IPS-20b (cell line): ENCODE measurements around the gene TMEM52.

Experiments used
- H3K27ac ChIP-seq: one replicate; pipeline ENCODE4 v1.5.1; 2013; ENCODE audit warnings: low read length
- H3K27me3 ChIP-seq: 2 replicates; pipeline ENCODE4 v1.6.1; 2013; ENCODE audit warnings: mild to moderate bottlenecking, low read length, inconsistent platforms; ENCODE audit not compliant: insufficient read depth
- H3K36me3 ChIP-seq: 2 replicates; pipeline ENCODE4 v1.6.1; 2013; ENCODE audit warnings: low read depth, mild to moderate bottlenecking, inconsistent platforms, low read length, moderate library complexity; ENCODE audit not compliant: insufficient read depth
- H3K4me1 ChIP-seq: 2 replicates; pipeline ENCODE4 v1.6.1; 2013; ENCODE audit warnings: mild to moderate bottlenecking, control low read depth, inconsistent platforms, low read length, moderate library complexity; ENCODE audit not compliant: insufficient read depth
- H3K4me3 ChIP-seq: 2 replicates; pipeline ENCODE4 v1.5.1; 2013; ENCODE audit warnings: mild to moderate bottlenecking, low read length, inconsistent platforms
- H3K9ac ChIP-seq: 2 replicates; pipeline ENCODE4 v1.6.1; 2013; ENCODE audit warnings: low read depth, mild to moderate bottlenecking, inconsistent platforms, low read length, moderate library complexity
- H3K9me3 ChIP-seq: 2 replicates; pipeline ENCODE4 v1.6.1; 2013; ENCODE audit warnings: mild to moderate bottlenecking, low read depth, low read length, inconsistent platforms; ENCODE audit not compliant: insufficient read depth

The TMEM52 gene

DNA sequence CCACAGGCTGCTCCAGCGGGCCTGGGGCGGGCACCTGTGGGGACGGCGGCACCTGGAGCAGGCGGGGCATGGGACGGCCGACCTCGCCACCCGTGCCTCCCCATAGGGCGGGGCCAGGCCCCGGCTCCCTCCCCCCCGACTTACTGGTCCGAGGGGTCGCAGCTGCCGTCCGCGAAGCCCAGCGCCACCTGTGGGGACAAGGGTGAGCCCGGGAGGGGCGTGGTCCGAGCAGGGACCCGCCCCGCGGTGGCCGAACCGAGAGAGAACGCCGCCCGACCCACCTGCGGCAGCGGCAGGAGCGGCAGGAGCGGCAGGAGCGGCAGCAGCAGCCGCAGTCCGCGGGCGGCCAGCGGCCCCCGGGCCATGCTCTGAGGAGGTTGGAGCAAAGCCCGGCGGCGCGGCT is at the start of gene TMEM52:
TSS of gene TMEM52 (minus strand) at position 379 of the 403 bp plus-strand sequence. CDS start at position 365, 14 bp downstream.
- Histone ChIP-seq H3K27ac (no peak within 1 kb of the TSS), H3K36me3 (no peaks in the 10 kb centered on the region), H3K9me3 (no peaks in the 10 kb centered on the region), H3K9ac (peak within 1 kb of the TSS; percentile 74), H3K4me1 (peaks cover 3% of the 10 kb centered on the region; the same call in 1 of the 2 replicates), H3K4me3 (peak within 1 kb of the TSS; percentile 73), H3K27me3 (peaks cover 10% of the 10 kb centered on the region)

DNA sequence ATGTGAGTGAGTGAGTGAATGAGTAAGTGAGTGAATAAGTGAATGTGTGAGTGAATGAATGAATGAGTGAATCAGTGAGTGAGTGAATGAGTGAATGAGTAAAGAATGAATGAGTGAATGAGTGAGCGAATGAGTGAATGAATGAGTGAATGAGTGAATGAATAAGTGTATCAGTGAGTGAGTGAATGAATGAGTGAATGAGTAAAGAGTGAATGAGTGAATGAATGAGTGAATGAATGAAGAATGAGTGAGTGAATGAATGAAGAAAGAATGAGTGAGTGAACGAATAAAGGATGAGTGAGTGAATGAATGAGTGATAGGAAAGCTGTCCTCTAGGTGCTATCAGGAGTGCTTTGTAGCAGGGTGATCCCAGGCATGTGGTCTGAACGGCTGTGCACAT is 48.8 kb upstream of the TMEM52 start:
- Histone ChIP-seq H3K9ac (no peak overlapping the region), H3K4me3 (no peak overlapping the region), H3K27ac (no peak overlapping the region), H3K36me3 (no peaks in the 10 kb centered on the region), H3K9me3 (no peaks in the 10 kb centered on the region), H3K27me3 (no peaks in the 10 kb centered on the region), H3K4me1 (no peaks in the 10 kb centered on the region)

GRCh38 chr1:1967151-1967550 is 48.1 kb upstream of the TMEM52 start:
- H3K27me3 ChIP-seq: no peaks in the 10 kb centered on the region
- H3K4me3 ChIP-seq: no peak overlapping the region
- H3K9me3 ChIP-seq: no peaks in the 10 kb centered on the region
- H3K36me3 ChIP-seq: no peaks in the 10 kb centered on the region
- no peaks in the 10 kb centered on the region for H3K4me1 ChIP-seq
- no peak overlapping the region for H3K9ac ChIP-seq
- H3K27ac ChIP-seq: no peak overlapping the region

DNA sequence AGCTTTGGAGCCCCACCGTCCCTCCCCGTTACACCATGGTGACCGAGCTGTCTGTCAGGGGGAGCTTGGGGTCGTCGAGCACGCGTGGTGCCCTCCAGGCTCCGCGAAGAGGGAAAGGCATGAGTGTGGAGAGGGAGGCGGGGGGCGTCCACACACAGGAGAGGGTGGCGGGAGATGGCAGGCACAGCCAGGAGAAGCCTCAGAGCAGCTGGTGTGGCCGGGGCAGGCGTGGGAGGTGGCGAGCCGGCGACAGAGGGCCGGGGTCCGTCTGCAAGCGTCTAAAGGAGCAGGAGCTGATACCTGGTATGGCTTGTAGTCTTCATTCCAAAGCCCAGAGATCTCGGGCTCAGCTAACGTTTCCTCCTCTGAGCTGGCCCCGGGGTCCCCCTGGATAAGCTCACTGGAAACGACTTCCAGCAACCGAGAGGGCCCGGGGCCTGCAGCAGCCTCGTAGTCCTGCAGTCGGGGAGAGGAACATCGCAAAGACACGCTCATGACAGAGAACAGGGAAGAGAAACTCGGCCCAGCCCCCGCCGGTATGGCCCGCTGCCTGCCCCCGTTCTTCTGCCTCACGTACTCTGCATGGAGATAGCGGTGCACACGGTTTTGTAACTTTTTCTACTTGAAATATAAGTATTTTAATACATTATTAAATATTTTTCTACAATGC is 47.1 kb upstream of the TMEM52 start:
- Histone ChIP-seq H3K27me3 (peaks cover 5% of the 10 kb centered on the region), H3K4me1 (peaks cover 4% of the 10 kb centered on the region; the same call in 1 of the 2 replicates), H3K9ac (no peak overlapping the region), H3K4me3 (no peak overlapping the region), H3K27ac (no peak overlapping the region), H3K9me3 (no peaks in the 10 kb centered on the region), H3K36me3 (no peaks in the 10 kb centered on the region)

DNA sequence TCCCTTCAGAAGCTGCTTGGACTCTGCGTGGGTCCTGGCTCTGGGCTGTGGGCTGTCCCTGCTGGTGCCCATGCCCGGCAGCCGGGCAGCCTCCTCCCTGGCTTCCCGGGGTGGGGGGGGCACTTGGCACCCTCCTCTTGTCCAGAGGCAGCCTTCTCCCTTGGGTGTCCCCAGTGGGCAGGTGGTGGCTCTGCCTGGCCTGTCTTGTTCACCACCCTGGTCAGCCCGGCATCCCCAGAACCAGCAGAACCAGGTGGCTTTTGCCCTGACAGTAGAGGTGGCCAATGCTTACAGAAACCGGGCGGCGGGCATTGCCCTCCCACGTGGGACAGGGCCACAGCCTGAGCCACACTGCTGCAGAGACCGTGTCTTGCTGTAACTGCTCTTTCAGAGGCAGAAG is 46.5 kb upstream of the TMEM52 start:
- Histone ChIP-seq H3K4me1 (peaks cover 9% of the 10 kb centered on the region; the same call in 1 of the 2 replicates), H3K36me3 (no peaks in the 10 kb centered on the region), H3K4me3 (no peak overlapping the region), H3K27me3 (peaks cover 11% of the 10 kb centered on the region), H3K9ac (no peak overlapping the region), H3K9me3 (no peaks in the 10 kb centered on the region), H3K27ac (no peak overlapping the region)

- no peaks in the 10 kb centered on the region for H3K9me3 ChIP-seq
- no peak overlapping the region for H3K27ac ChIP-seq
- H3K27me3 ChIP-seq: peaks cover 13% of the 10 kb centered on the region
- peaks cover 11% of the 10 kb centered on the region; the same call in 1 of the 2 replicates for H3K4me1 ChIP-seq
- H3K36me3 ChIP-seq: no peaks in the 10 kb centered on the region
- H3K4me3 ChIP-seq: no peak overlapping the region
- no peak overlapping the region for H3K9ac ChIP-seq
Observed at GRCh38 chr1:1964811-1965210, 45.7 kb upstream of the TMEM52 start.

- Histone ChIP-seq H3K27ac (no peak overlapping the region), H3K36me3 (no peaks in the 10 kb centered on the region), H3K9me3 (no peaks in the 10 kb centered on the region), H3K4me1 (peaks cover 11% of the 10 kb centered on the region; the same call in 1 of the 2 replicates), H3K27me3 (peaks cover 13% of the 10 kb centered on the region), H3K4me3 (no peak overlapping the region), H3K9ac (no peak overlapping the region)
Observed at GRCh38 chr1:1963570-1963969, 44.5 kb upstream of the TMEM52 start.

DNA sequence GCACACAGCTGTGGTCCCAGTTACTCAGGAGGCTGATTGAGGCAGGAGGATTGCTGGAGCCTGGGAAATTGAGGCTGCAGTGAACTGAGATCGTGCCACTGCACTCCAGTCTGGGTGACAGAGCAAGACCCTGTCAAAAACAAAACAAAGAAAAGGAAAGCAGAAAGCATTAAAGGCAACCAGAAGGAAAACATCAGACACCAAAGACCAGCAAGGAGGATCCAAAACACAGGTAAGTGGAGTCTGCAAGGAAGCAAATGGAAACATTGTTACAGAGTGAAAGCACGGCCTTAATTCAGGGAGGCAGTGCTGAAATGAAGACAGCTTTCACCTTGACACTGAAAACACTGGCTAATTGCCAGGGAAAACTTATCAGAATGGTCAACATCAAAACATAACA is 43.7 kb upstream of the TMEM52 start:
- no peaks in the 10 kb centered on the region for H3K9me3 ChIP-seq
- H3K27me3 ChIP-seq: peaks cover 13% of the 10 kb centered on the region
- H3K4me3 ChIP-seq: no peak overlapping the region
- H3K36me3 ChIP-seq: no peaks in the 10 kb centered on the region
- H3K4me1 ChIP-seq: peaks cover 11% of the 10 kb centered on the region; the same call in 1 of the 2 replicates
- H3K9ac ChIP-seq: no peak overlapping the region
- H3K27ac ChIP-seq: no peak overlapping the region

GRCh38 chr1:1960480-1961196 is 41.6 kb upstream of the TMEM52 start:
- no peaks in the 10 kb centered on the region for H3K36me3 ChIP-seq
- no peak overlapping the region for H3K9ac ChIP-seq
- no peak overlapping the region for H3K4me3 ChIP-seq
- peaks cover 11% of the 10 kb centered on the region; the same call in 1 of the 2 replicates for H3K4me1 ChIP-seq
- H3K27ac ChIP-seq: no peak overlapping the region
- H3K9me3 ChIP-seq: no peaks in the 10 kb centered on the region
- H3K27me3 ChIP-seq: peaks cover 13% of the 10 kb centered on the region

DNA sequence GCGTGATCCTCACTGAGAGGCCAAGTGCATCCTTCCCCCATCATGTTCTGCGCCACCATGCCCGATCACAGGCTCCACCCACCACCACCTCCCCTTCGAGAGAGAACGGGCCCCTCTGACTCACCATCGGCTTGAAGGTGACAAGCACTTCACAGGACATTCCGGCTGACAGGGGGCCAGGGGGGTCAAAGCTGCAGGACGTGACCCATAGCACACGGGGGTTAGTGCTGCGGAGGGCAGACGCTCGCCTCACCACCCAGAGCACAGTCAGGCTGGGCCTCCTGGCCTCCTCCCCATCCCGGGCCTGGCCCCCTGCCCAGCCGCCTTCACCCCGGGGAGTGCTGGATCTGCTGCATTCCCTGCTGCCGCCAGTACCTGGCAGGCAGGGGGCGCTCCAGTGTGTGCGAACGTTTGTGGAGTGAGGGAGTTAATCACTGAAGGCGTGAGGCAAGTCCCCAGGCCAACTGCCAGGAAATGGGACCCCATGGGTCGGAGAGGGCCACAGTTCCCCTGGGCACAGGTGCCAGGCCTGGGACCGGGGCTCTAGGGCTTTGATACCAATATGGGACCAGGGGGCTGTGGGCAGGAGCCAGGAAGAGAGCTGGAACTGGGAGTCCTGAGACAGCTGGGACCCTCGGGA is 40.9 kb upstream of the TMEM52 start:
- H3K36me3 ChIP-seq: no peaks in the 10 kb centered on the region
- H3K9me3 ChIP-seq: no peaks in the 10 kb centered on the region
- H3K4me3 ChIP-seq: peak overlapping the region; percentile 42; the same call in 1 of the 2 replicates
- H3K27ac ChIP-seq: no peak overlapping the region
- no peak overlapping the region for H3K9ac ChIP-seq
- peaks cover 13% of the 10 kb centered on the region for H3K27me3 ChIP-seq
- peaks cover 11% of the 10 kb centered on the region; the same call in 1 of the 2 replicates for H3K4me1 ChIP-seq

DNA sequence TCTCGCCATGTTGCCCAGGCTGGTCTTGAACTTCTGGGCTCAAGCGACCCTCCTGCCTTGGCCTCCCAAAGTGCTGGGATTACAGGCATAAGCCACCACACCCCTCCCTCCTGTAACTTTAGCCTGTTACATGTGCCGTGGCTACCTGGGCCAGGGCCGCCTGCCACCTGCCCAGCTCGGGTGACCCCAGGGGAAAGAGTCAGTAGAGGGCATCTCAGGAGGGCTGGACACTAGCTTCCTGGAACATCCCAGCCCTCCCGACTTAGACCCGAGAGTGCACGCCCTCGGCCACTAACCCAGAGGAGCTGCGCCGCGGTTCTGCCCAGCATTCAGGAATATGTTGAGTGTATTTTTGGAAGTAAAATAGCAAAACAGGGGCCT is 40.4 kb upstream of the TMEM52 start:
- Histone ChIP-seq H3K27ac (no peak overlapping the region), H3K36me3 (no peaks in the 10 kb centered on the region), H3K4me3 (peak overlapping the region; percentile 42; the same call in 1 of the 2 replicates), H3K27me3 (peaks cover 13% of the 10 kb centered on the region), H3K4me1 (peaks cover 11% of the 10 kb centered on the region; the same call in 1 of the 2 replicates), H3K9me3 (no peaks in the 10 kb centered on the region), H3K9ac (no peak overlapping the region)
